Kidney epithelial cell (primary cell): ENCODE results near the gene NOS1. TPM values are rescaled to one million over a fixed set of nuclear protein-coding genes. Genes with fewer than 3 reads are reported as not detected.
"Not testable (repeated sequence)": the region's sequence is repeated elsewhere in the genome, so short reads cannot be mapped to it uniquely, and the experiment has no call there.

Experiments
- DNase-seq: peaks from one replicate; pipeline ENCODE4 v3.0.0-alpha.2; 2010; ENCODE audit warnings: low read depth
- H3K27me3 ChIP-seq: 2 replicates; pipeline ENCODE4 v1.6.0; 2011; ENCODE audit warnings: low read length; ENCODE audit not compliant: control insufficient read depth, insufficient read depth
- H3K36me3 ChIP-seq: 2 replicates; pipeline ENCODE4 v1.5.1; 2011; ENCODE audit warnings: low read length; ENCODE audit not compliant: control insufficient read depth, insufficient read depth
- H3K4me3 ChIP-seq: 2 replicates; pipeline ENCODE4 v1.5.1; 2011; ENCODE audit warnings: low read depth, mild to moderate bottlenecking, control low read depth, low read length
- total RNA-seq: library from RNA; depleted of rRNA; stranded (reverse); fragments of >200 nt; gene quantifications from 2 replicates; pipeline ENCODE4 v1.2.3, GENCODE V29; 2015
- TF ChIP-seq, protein P1 (sequence below): IDR thresholded peaks from 2 replicates; pipeline ENCODE4 v1.5.1; 2011; ENCODE audit warnings: mild to moderate bottlenecking, moderate library complexity, low read length, control low read depth, inconsistent platforms; ENCODE audit not compliant: insufficient read depth, poor library complexity, severe bottlenecking

NOS1 gene
- total RNA-seq, 1 donor from 2014 or later = 0.04 TPM

DNA sequence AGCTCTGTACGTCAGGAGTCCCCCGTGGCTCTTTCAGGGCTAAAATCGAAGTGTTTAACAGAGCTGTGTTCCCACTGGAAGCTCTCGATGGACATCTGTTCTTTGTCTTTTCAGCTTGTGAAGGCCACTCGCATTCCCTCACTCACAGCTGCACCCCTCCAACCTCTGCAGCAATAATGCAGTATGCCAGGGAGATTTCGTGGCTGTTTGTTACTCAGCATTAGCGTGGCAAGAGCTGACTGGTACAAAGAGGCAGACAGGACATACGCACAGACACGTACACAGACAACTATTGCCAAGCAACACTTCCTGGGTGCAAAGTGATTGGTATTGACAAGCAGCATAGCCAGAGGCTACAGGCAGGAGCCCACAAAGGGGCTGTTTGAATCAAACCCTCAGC lies 159.4 kb downstream of the NOS1 start:
- DNase-seq = no peak
- no peaks in the 10 kb centered on the region for H3K36me3 ChIP-seq
- H3K27me3 ChIP-seq = no peaks in the 10 kb centered on the region
- TF ChIP-seq, protein P1, sequence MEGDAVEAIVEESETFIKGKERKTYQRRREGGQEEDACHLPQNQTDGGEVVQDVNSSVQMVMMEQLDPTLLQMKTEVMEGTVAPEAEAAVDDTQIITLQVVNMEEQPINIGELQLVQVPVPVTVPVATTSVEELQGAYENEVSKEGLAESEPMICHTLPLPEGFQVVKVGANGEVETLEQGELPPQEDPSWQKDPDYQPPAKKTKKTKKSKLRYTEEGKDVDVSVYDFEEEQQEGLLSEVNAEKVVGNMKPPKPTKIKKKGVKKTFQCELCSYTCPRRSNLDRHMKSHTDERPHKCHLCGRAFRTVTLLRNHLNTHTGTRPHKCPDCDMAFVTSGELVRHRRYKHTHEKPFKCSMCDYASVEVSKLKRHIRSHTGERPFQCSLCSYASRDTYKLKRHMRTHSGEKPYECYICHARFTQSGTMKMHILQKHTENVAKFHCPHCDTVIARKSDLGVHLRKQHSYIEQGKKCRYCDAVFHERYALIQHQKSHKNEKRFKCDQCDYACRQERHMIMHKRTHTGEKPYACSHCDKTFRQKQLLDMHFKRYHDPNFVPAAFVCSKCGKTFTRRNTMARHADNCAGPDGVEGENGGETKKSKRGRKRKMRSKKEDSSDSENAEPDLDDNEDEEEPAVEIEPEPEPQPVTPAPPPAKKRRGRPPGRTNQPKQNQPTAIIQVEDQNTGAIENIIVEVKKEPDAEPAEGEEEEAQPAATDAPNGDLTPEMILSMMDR = no peak
- no peak overlapping the region for H3K4me3 ChIP-seq

DNA sequence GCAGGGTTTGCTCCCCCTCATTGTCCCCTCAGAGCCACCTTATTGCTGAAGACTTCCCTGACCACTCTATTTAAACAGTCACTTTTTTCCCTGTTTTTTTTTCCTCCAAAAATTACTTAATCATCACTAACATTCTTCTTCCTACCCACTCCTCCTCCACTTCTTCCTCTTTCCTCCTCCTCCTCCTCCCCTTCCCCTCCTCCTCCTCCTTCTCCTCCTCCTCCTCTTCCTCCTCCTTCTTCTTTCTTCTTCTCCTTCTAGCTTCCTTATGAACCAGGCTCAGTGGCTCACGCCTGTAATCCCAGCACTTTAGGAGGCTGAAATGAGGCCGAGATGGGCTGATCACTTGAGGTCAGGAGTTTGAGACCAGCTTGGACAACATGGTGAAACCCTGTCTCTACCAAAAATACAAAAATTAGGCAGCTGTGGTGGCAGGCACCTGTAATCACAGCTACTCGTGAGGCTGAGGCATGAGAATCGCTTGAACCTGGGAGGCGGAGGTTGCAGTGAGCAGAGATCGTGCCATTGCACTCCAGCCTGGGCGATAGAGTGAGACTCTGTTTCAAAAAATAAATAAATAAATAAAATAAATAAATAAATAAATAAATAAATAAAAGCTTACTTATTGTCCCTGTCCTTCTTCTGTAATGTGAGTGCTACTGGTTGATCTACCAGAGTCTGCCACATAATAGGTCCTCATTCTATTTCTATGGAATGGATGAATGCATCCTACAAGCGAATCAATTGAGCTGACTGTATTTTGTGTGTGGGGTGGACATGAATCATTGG lies 161.3 kb downstream of the NOS1 start:
- DNase-seq, H3K4me3 ChIP-seq, H3K27me3 ChIP-seq: not testable (repeated sequence)

DNA sequence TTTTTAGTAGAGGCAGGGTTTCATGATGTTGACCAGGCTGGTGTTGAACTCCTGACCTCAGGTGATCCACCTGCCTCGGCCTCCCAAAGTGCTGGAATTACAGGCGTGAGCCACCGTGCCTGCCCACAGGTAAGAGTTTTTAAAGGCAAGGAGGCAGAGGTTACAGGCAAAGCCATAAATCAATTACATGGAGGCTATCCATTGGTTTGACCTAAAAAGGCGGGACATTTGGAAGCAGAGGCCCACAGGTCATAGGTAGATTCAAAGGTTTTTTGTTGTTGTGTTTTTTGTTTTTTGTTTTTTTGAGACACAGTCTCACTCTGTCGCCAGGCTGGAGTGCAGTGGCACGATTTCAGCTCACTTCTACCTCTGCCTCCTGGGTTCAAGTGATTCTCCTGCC lies 165.1 kb downstream of the NOS1 start:
- not testable (repeated sequence) for H3K36me3 ChIP-seq

More for the DNA sequence above, 161.3 kb downstream of the NOS1 start:
- H3K36me3 ChIP-seq = not testable (repeated sequence)

DNA sequence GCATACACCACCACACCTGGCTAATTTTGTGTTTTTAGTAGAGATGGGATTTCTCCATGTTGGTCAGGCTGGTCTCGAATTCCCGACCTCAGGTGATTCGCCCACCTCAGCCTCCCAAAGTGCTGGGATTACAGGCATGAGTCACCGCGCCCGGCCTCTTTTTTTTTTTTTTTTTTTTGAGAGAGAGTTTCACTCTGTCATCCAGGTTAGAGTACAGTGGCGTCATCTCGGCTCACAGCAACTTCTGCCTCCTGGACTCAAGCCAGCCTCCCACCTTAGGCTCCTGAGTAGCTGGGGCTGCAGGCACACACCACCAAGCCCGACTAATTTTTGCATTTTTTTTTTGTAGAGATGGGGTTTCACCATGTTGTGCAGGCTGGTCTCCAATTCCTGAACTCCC lies 166.4 kb downstream of the NOS1 start:
- not testable (repeated sequence) for H3K27me3 ChIP-seq, H3K36me3 ChIP-seq, DNase-seq, H3K4me3 ChIP-seq

More for the DNA sequence above, 165.1 kb downstream of the NOS1 start:
- DNase-seq, H3K27me3 ChIP-seq, H3K4me3 ChIP-seq: not testable (repeated sequence)

DNA sequence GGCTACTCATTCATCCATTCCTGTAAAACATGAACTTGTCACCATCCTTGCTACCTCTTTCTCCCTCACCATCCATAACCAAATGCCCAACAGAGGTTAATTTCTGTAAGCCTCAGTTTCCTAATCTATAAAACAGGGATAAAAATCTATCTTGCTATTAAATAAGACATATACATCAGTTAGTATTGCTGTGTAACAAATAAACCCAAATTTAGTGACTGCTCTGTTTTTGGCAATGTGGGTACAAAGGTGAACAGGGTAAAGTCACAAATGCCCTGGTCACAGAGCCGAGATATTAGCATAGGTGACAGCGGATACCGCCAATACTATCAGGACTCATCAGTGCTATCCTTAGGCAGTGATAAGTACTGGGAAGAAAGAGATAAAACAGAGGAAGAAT lies 167.5 kb downstream of the NOS1 start:
- DNase-seq = no peak
- H3K36me3 ChIP-seq = no peaks in the 10 kb centered on the region
- TF ChIP-seq, protein P1 = no peak
- no peaks in the 10 kb centered on the region for H3K27me3 ChIP-seq
- no peak overlapping the region for H3K4me3 ChIP-seq

DNA sequence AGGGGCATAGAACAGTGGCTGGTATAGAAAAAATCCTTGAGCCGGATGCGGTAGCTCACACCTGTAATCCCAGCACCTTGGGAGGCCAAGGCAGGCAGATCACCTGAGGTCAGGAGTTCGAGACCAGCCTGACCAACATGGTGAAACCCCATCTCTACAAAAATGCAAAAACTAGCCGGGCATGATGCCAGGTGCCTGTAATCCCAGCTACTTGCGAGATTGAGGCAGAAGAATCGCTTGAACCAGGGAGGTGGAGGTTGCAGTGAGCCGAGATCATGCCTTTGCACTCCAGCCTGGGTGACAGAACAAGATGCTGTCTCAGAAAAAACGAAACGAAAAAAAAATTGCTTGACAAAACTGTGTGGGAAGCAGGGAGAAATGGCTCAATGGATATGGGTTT lies 168.8 kb downstream of the NOS1 start:
- H3K4me3 ChIP-seq, DNase-seq: not testable (repeated sequence)

DNA sequence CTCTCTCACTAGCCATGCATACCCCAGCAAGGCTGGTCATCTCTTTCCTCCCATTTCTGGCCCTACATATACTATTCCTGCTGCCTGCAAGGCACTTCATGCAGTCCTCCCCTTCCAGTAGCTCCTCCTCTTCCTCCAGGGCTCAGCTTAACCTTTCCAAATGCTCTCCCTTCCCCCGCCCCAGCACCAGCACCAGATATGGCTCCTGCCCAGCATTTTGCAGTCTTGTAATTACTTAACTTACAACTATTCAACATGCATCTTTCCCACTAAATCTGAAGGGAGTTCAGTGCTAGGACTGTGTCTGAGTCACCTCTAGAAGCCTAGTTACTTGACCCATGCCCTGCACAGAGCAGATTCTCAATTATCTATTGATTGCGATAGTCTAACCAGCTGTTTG lies 169.4 kb downstream of the NOS1 start:
- Histone ChIP-seq H3K4me3 (no peak overlapping the region), H3K27me3 (no peaks in the 10 kb centered on the region), H3K36me3 (no peaks in the 10 kb centered on the region)
- DNase-seq = no peak
- TF ChIP-seq, protein P1 = no peak

More for the DNA sequence above, 168.8 kb downstream of the NOS1 start:
- H3K36me3 ChIP-seq, H3K27me3 ChIP-seq: not testable (repeated sequence)

DNA sequence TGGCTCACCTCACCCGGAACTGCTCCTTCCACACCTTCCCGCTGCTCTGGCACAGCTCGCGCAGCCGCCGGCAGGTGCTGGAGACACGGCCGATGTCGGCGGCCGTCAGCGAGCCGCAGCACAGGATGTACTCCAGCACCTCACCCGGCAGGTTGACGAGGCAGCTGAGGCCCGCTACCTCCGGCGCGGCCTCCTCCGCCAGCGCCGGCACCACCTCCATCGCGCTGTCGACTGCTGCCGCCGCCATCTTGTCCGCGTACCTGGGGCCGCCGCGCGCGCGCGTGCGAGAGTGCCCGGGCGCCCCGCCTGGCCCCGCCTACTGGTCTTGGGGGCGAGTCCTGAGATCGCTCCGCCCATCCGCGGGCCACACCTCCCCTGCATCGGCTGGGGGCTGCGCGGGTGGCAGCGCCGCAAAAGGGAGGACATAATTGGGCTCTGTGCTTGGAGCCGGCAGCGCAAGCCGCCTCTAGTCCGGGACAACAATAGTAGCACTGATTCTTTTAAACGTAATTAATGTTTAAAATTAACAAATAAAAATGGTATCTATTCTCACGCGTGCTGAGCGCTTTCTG lies 171.1 kb downstream of the NOS1 start, which contains the start of gene FBXO21:
Gene FBXO21, minus strand, starts transcription at position 261 of the 572 bp plus-strand sequence. Its CDS starts 14 bp downstream, at position 247.
- Histone ChIP-seq H3K27me3 (no peaks in the 10 kb centered on the region), H3K4me3 (peak within 1 kb of the TSS; percentile 99), H3K36me3 (no peaks in the 10 kb centered on the region)
- DNase-seq = peak; percentile 9
- TF ChIP-seq, protein P1 = no peak
